Stimulated activated CD8-positive, alpha-beta memory T cell treated with anti-CD3 and anti-CD28 coated beads, Interleukin-2, amount 100 ng/mL, for 48 hours (primary cell): ENCODE results near the gene RNASEH2A.
"Not testable (repeated sequence)": the region's sequence is repeated elsewhere in the genome, so short reads cannot be mapped to it uniquely, and the experiment has no call there.

Experiments
- DNase-seq, 2 donors: peaks; one replicate each; pipeline ENCODE4 v3.0.0-alpha.2; 2020; ENCODE audit warnings: low read depth in 2 of 2

Gene RNASEH2A

DNA sequence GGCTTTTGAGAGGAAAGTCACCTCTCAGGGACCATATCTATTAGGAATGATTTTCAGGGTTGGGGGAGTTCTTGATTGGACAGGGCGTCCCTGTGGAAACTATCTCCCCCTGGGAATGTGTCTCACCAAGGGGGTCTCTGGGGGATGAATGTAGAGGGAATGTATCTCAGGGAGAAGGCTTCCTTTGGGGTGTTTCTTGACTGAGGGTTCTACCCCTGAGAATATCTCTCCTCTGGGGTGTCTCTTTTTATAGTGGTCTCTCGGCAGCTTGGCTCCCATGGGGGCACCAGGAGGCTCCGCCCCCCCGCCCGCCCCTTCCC is 27.0 kb downstream of the RNASEH2A start:
- no peak for DNase-seq

DNA sequence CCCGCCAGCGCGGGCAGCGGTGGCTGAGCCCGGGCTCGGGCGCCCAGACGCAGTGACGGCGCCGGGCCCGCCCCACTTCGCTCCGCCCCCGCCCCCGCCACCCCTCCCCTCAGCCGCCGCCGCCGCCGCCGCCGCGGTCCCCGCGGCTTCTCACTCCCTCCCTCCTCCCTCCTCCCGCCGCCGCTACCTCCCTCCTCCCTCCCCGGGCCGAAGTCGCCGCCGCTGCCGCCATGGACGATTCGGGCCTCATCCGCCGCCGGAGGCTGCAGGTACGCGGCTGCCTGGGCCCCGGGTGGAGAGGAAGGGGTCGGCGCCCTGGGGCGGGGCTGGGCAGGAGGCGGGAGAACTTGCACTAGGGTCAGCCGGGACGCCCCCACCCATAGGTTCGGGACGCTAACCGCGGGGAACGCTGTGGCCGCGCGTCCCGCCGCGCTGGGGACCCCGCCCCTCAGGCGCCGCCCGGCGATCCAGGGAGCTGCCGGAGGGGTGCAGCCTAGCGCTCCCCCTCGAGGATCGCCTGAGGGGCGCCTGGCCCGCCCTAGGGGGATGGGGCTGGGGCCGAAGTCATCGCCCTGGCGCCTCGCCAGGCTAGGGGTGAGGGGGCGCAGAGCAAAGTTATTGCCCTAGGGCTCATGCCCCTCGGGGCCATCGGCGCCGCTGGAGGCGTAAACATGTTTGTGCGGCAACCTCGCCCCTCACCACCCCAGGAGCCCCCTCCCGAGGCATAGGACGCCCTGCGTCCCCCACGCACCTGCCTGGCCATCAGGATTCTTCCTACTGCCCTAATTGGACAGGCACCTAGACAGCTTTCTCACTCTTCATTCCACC is 27.6 kb downstream of the RNASEH2A start:
- no peak for DNase-seq

DNA sequence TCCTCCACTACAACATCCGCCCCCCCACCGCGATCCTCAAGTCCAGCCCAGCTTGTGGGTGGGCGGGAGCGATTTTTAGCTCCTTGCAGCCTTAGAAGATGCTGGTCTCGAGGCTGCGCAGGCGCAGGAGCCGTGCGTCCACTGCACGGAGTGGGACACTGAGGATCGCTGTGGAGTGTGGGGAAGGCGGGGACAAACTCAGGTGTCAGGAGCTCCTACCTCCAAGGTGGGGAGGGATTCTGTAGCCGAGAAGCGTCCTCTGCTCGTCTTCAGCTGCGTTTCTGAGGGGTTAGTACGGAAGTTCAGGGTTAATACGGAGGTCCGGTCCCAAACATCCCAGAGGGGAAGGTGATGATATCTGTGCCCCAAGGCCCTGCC is 28.2 kb downstream of the RNASEH2A start, which contains the start of gene RTBDN:
Gene RTBDN (minus strand): TSS at position 14 of the 378 bp plus-strand sequence. CDS start 4,600 bp downstream, outside the sequence.
- no peak for DNase-seq

DNA sequence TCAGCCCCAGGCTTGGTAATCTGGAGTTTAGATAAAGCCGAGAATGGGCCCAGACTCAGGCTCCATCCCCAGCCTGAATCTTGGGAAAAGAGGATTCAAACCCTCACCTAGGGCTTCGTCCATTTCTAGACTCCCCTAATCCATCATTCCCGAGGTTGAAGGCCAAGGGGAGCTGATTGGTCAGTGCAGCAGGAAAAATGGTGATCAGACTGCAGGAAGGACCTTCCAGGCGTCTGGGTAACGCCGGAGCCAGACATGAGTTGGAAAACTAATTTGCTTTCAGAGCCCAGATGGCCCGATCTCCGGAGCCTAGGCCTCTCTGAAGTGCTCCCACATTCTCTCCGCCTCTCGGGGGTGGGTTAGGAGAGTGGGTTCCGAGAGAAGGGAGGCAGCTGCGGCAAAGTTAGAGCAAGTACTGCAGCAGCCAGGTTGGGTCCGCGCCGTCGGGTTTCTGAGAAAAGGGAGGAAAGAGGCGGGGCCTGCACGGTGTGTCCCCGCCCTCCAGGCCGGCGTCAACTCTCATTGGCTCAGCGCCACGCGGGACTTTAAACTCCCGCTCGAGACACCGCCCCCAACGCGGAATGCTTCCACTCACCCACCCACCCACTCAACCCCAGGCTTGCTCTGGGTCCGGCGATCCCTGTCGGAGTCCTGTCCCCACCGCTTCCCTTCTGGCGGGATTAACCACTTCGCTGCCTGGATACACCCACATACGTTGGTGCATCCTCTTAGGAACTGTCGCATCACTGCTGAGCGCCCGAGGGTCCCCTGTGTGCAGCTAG is 28.8 kb downstream of the RNASEH2A start:
- DNase-seq: no peak

DNA sequence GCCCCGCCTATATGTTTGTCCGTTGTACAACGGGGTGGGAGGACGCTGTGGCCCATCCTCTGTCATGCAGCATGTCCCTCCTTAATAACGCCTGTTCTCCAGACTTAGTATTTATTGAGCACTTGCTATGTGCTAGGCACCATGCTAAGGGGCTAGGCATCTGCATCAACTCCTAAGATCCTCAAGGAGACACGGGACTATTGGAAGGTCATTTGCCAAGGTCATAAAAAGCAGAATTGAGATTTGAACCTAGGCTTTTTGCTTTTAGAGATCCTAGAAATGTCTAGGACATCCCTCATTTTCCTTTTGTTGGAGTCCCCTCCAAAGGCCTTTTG is 30.1 kb downstream of the RNASEH2A start:
- DNase-seq: no peak

DNA sequence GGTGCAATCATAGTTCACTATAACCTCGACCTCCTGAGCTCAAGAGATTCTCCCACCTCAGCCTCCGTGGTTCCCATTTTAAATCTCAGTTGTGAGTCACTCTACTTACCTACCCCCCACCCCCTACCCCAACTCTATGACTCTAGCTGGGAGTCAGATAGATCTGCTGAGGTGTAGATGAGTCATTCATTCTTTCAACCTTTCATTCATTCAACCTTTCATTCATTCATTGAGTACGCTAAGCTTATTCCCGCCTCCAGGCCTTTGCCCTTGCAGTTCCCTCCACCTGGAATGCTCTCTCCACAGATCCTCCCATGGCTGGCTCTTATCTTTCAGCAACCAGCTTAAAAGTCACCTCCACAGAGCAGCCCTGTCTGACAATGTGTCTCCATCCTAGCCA is 30.8 kb downstream of the RNASEH2A start:
- DNase-seq: no peak

DNA sequence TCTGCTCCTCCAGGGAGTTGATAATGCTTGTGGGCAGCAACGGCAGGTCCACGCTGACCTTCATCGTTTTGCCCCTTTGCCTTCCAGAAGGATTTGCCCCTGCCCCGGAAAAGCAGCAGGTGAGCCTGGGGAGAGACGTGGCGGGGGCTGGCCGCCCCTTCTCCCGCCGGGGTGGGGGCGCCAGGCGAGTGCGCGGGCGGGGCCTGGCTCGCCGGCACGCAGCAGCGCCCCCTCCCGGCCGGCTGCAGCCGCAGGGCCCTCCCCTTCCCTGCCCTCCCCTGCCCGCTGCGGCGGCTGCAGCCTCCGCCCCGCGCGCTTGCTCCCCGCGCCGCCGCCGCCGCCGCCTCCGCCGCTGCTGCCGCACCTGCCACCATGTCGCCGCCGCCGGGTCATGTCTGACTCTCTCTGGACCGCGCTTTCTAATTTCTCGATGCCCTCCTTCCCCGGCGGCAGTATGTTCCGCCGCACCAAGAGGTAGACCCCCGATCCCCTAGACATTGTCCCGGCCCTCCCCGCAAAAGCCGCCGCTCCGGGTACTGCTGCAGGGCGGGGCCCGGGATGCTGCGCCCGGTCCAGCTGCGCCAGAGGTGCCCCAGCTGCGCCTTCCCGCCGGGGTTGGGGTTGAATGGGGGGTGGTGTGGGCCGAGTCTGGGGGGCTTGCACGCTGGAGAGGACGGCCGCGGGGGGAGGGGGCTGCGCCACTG is 31.9 kb downstream of the RNASEH2A start, which contains the start of gene MAST1:
Gene MAST1 (plus strand): TSS at position 334 of the 704 bp plus-strand sequence. CDS start 58 bp downstream, at position 392.
- peak in 1 of 2 donors; percentile 38 for DNase-seq

DNA sequence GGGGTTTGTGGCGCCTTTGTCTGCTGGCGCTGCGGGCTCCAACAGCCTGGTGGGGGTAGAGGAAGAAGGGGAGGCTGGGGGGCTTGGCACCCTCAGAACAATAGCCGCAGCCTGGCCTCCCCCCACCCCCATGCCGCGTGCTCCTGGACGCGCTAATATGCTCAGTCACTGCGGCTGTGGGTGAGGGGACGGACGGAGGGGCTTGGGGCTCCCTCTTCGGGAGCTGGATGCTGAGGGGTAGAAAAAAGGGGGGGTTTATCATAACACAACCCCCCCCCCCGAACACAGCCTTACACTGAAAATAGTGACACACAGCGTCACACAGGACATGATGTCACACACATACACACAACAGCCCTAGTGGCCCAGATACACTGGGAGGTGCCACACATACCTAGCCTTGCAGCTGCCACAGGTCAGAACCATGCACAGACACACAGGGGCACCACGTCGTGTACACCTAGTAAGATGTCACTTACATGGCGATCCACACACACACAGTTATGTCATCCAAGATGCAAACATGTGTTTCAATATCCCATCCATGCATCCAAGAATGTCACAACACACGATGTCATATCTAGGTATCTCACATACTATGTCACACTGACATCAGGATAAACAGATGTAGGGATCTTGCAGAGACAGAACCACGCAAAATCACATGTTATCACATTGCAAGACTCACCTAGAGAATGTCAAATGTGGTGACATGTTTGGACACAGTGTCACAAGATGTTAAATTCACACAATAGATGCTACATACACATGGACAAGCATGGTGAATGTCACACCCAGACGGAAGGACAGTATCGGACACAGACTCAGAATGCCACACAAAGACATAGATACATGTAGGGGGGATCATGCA is 32.7 kb downstream of the RNASEH2A start:
- DNase-seq: no peak

DNA sequence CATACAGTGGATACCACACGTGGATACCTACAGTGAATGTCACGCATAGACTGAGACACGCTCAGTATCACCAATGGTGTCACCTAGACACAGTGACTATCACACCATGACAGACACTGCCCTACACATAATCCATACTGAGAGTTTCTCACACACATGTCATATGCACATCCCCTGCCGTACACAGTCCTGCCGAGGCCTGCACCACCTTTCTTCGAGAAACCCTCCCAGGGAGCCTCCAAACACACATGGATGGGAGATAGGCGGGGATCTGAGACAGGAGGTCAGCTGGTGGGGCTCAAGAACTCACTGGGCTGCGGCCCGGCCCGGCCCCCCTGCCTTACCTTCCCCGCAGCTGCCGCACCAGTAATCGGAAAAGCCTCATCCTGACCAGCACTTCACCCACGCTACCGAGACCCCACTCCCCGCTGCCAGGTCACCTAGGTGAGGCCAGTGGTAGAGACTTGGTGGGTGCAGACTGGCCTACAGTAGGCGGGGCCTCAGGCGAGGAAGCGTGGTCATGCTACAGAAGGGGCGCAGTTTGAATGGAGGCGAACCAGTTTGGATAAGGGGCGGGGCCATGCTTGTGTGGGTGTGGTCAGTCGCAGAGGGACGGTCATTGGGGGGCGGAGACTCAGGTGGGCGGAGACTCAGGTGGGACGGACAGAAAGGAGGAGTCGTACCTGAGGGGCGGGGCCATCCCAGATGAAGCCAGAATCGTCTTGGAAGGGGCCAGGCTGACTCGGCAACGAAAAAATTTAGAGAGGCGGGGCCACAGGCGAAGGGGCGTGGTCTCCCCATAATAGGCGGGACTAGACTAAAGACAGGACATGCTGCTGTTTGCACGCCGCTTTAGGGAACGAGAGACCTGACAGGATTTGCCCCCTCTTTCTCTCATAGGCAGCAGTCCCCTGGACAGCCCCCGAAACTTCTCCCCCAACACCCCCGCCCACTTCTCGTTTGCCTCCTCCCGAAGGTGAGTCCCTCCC is 34.0 kb downstream of the RNASEH2A start:
- DNase-seq: peak in 1 of 2 donors; percentile 66

DNA sequence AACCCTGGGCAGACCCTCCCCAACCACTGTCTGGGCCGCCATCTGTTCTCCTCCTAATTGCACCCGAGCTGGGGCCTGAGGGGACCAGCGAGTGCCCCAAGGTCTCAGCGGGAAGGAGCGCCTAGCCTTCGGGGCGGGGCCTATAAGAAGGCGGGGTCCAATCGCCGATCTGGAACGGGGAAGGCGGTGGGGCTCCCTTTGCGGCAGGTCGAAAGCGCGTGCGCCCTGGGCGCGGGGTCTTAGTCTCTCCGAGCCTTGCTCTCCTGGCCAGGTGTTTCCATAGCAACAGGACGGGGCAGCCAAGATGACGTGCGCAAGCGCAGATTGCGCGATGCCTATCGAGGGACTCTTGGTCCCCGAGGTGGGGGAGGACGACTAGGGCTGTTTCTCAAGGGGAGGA is 34.7 kb downstream of the RNASEH2A start:
- no peak for DNase-seq

DNA sequence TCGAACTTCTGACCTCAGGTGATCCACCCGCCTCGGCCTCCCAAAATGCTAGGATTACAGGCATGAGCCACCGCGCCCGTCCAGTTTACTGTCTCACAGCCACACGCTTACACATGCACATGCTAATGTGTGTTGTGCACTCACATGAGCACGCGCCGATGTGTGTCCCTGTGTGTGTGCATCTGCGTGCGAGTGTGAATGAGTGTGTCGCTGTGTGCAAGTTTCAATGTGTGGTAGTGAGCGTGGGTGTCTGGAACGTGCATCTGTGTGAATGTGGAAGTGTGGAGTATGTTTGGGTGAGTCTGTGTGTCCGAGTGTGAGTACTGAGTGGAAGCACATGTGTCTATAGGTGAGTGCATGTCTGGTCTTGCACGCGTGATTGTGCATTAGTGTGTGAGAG is 36.1 kb downstream of the RNASEH2A start:
- no peak for DNase-seq

DNA sequence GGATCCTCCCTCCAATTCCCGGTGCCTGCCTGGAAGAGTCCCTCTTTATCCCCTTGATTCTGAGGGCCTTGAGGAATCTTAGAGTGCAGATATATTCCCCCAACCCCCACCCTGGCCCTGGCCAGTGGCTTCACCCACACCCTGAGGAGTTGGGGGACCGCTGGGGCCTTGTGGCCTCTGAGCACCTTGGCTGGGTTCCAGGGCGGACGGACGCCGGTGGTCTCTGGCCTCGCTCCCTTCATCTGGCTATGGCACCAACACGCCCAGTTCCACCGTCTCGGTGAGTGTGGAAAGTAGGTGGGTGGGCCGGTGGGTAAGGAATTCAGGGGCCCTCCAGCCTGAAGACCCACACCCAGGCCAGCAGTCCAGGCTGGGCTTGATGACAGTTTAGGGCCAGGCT is 36.9 kb downstream of the RNASEH2A start:
- DNase-seq: no peak

DNA sequence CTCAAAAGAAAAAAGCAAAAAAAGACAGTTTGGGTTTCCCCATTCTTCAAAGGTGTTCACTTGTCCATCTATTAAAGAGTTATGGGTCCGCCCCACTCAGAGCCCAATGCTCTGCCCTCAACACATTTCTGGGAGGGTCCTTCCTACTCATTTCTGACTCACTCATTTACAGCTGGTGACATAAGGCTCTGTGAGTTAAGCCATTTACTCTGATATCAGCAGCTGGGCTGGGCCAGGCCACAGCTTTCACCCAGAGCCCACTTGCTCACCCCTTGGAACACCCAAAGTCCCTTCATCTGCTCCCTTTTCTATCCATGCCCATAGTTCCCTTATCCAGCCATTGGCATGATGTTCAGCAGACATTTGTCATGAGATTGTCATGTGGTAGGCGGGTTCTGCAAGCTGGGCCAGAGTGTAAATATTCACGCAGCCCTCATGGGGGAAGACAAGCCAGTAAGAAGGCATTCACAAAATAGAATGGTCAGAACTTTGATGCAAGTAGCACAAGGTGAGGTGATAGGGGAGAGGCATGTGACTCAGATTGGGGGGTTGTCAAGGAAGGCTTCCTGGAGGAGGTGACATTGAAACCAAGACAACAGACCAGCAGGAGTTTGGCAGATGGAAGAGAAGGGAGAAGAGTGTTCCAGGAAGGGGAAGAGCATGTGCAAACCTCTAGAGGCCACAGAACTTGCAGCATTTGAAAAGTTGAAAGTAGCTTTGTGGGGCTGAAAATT is 37.8 kb downstream of the RNASEH2A start:
- no peak for DNase-seq

DNA sequence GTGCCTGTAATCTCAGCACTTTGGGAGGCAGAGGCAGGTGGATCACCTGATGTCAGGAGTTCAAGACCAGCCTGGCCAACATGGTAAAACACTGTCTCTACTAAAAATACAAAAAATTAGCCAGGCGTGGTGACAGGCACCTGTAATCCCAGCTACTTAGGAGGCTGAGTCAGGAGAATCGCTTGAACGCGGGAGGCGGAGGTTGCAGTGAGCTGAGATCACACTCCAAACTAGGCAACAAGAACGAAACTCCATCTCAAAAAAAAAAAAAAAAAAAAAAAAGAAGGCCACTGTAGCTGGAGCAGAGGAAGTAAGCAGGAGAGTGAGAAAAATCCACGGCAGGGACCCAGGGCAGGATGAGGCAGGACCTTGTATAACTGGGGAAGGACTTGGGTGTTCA is 40.2 kb downstream of the RNASEH2A start:
- DNase-seq: not testable (repeated sequence)

DNA sequence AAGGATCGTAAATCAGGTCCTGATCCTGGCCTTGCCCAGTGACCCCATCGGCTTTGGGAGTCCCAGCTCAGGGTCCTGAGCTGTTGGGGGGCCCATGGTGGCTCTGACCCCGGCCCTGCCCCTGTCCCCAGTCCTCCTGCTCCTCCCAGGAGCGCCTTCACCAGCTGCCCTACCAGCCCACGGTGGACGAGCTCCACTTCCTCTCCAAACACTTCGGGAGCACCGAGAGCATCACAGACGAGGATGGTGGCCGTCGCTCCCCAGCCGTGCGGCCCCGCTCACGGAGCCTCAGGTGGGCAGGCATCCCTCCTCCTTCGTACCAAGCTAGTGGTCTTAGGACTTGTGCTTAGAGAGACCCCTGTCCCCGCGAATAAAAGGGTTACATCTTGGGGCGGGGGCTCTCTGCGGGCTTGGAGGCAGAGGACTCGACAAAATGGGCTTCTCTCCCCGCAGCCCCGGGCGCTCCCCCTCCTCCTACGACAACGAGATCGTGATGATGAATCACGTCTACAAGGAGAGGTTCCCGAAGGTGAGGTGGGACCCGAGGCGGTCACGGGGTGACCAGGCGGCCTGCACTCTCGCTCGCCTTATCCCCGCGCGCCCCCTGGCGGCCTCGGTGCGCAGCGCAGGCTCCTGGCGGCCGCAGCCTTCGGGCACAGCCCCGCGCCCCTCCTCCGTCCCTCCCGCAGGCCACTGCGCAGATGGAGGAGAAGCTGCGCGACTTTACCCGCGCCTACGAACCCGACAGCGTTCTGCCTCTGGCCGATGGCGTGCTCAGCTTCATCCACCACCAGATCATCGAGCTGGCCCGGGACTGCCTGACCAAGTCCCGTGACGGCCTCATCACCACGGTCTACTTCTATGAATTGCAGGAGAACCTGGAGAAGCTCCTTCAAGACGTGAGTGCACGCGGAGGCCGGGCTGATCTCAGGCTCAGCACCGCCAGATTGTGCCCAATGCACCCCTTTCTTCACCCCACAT is 41.1 kb downstream of the RNASEH2A start:
- DNase-seq: peak; percentile 84 to 86

DNA sequence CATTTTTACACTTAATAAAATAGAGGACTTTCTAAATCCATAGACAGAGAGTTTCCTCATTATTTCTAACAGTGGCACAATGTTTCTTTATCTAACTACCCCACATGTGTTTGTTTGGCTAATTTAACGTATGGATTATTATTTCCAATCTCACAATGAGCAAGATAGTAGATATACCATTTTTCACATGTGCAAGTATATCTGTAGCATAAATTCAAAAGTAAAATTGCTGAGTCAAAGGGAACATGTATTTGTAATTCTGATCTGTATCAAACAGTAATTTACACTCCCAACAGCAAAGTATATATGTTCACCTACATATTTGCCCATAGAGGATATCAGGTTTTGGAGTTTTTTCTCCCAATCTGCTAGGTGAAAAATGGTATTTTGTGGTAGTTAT is 50.3 kb downstream of the RNASEH2A start:
- no peak for DNase-seq

DNA sequence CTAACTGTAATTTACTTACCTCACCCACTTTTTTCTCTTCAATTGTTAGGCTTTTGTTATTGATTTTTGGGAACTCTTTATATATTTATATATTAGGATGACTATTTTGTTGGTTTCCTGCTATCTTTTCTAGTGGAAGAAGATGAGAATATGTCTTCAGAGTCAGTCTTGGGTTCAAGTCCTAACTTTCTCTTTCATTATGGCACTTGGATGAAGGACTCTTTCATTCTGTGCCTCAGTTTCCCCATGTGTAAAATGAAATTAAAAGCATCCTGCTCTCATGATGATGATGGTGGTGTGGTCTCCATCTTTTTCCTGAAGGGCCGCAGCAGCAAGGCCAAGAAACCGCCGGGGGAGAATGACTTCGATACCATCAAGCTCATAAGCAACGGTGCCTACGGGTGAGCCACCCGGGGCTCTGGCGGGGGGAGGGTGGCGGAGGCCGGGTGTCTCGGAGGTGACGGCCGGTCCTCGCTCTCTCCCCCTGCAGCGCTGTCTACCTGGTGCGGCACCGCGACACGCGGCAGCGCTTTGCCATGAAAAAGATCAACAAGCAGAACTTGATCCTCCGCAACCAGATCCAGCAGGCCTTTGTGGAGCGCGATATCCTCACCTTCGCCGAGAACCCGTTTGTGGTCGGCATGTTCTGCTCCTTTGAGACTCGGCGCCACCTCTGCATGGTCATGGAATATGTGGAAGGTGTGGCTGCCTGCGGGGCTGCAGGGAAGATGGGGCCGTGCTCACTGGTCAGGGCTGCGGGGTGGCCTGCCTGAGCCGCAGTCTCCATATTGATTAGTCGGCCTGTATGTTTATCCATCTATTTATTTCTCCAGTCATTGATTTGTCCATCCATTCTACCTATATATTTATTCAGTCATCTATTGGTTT is 51.9 kb downstream of the RNASEH2A start:
- no peak for DNase-seq
